Astrocyte (in vitro differentiated cells and primary cell): ENCODE data around the gene IRX5. TPM values are rescaled to one million over a fixed set of nuclear protein-coding genes. Genes with fewer than 3 reads are reported as not detected.

Experiments used
- DNase-seq: peaks from one replicate; pipeline ENCODE4 v3.0.0-alpha.2; 2010; ENCODE audit warnings: low read depth
- FAIRE-seq: peaks from 2 replicates; lab custom pipeline; 2011; peaks lifted over from hg19 to GRCh38; lab: Jason Lieb, UNC
- H2AFZ ChIP-seq: 2 replicates; pipeline ENCODE4 v1.6.0; 2012; ENCODE audit warnings: low read depth, low read length, inconsistent platforms
- H3K27ac ChIP-seq: 2 replicates; pipeline ENCODE4 v1.5.1; 2011; ENCODE audit warnings: low read depth, low read length, inconsistent platforms
- H3K27me3 ChIP-seq: 2 replicates; pipeline ENCODE4 v1.6.0; 2011; ENCODE audit warnings: low read length, inconsistent platforms; ENCODE audit not compliant: insufficient read depth
- H3K36me3 ChIP-seq: 2 replicates; pipeline ENCODE4 v1.5.1; 2011; ENCODE audit warnings: low read length, inconsistent platforms; ENCODE audit not compliant: insufficient read depth
- H3K4me1 ChIP-seq: 2 replicates; pipeline ENCODE4 v1.5.1; 2011; ENCODE audit warnings: low read length, inconsistent platforms; ENCODE audit not compliant: insufficient read depth
- H3K4me2 ChIP-seq: 2 replicates; pipeline ENCODE4 v1.6.0; 2012; ENCODE audit warnings: low read length, inconsistent platforms
- H3K4me3 ChIP-seq: 2 replicates; pipeline ENCODE4 v1.5.1; 2011; ENCODE audit warnings: low read depth, mild to moderate bottlenecking, low read length, inconsistent platforms; ENCODE audit not compliant: insufficient read depth
- H3K79me2 ChIP-seq: 2 replicates; pipeline ENCODE4 v1.6.0; 2012; ENCODE audit warnings: mild to moderate bottlenecking, low read length, inconsistent platforms; ENCODE audit not compliant: insufficient read depth
- H3K9ac ChIP-seq: 2 replicates; pipeline ENCODE4 v1.6.0; 2012; ENCODE audit warnings: mild to moderate bottlenecking, low read length, inconsistent platforms
- H3K9me3 ChIP-seq: 2 replicates; pipeline ENCODE4 v1.5.1; 2012; ENCODE audit warnings: low read depth, mild to moderate bottlenecking, low read length, inconsistent platforms; ENCODE audit not compliant: insufficient read depth
- H4K20me1 ChIP-seq: 2 replicates; pipeline ENCODE4 v1.6.0; 2012; ENCODE audit warnings: low read length, inconsistent platforms; ENCODE audit not compliant: insufficient read depth
- H3K27ac Mint-ChIP-seq: one replicate; pipeline ENCODE4 v1.8.0; 2021; ENCODE audit warnings: mild to moderate bottlenecking, mixed read lengths; ENCODE audit not compliant: unreplicated experiment
- H3K27me3 Mint-ChIP-seq: one replicate; pipeline ENCODE4 v1.8.0; 2021; ENCODE audit warnings: low read depth, mixed read lengths; ENCODE audit not compliant: unreplicated experiment
- H3K36me3 Mint-ChIP-seq: one replicate; pipeline ENCODE4 v1.8.0; 2021; ENCODE audit warnings: low read depth, mixed read lengths; ENCODE audit not compliant: unreplicated experiment
- H3K4me1 Mint-ChIP-seq: one replicate; pipeline ENCODE4 v1.8.0; 2021; ENCODE audit warnings: low read depth, mixed read lengths; ENCODE audit not compliant: unreplicated experiment
- H3K4me3 Mint-ChIP-seq: one replicate; pipeline ENCODE4 v1.8.0; 2021; ENCODE audit warnings: mild to moderate bottlenecking, moderate library complexity, mixed read lengths; ENCODE audit not compliant: unreplicated experiment
- H3K9me3 Mint-ChIP-seq: one replicate; pipeline ENCODE4 v1.8.0; 2021; ENCODE audit warnings: mild to moderate bottlenecking, mixed read lengths; ENCODE audit not compliant: unreplicated experiment
- CTCF ChIP-seq: IDR thresholded peaks from 2 replicates; pipeline ENCODE4 v1.5.1; 2011; ENCODE audit warnings: low read depth, mild to moderate bottlenecking, inconsistent platforms, low read length, moderate library complexity; ENCODE audit not compliant: insufficient read depth
- EZH2 ChIP-seq: IDR thresholded peaks from 2 replicates; pipeline ENCODE4 v1.6.1; 2012; ENCODE audit warnings: mild to moderate bottlenecking, low read length, inconsistent platforms; ENCODE audit not compliant: insufficient read depth
- total RNA-seq: library from RNA; stranded (reverse); gene quantifications from 2 replicates; pipeline ENCODE4 v1.2.1, GENCODE V29; 2021

The IRX5 gene
- total RNA-seq, 1 donor from 2014 or later = 0.57 TPM

GRCh38 chr16:54964239-54964638 is 33.6 kb downstream of the IRX5 start:
- H3K27me3 Mint-ChIP-seq = peaks cover 11% of the 10 kb centered on the region
- no peaks in the 10 kb centered on the region for H3K9me3 Mint-ChIP-seq
- H3K27ac ChIP-seq = no peak overlapping the region
- no peak for DNase-seq
- H3K27me3 ChIP-seq = no peaks in the 10 kb centered on the region
- no peaks in the 10 kb centered on the region for H4K20me1 ChIP-seq
- no peak for FAIRE-seq
- H3K9me3 ChIP-seq = no peaks in the 10 kb centered on the region
- no peaks in the 10 kb centered on the region for H3K36me3 Mint-ChIP-seq
- H3K4me3 ChIP-seq = no peak overlapping the region
- H3K4me1 ChIP-seq = no peaks in the 10 kb centered on the region
- H3K4me1 Mint-ChIP-seq = no peaks in the 10 kb centered on the region
- no peak overlapping the region for H3K9ac ChIP-seq
- H3K36me3 ChIP-seq = no peaks in the 10 kb centered on the region
- H2AFZ ChIP-seq = no peak overlapping the region
- H3K4me2 ChIP-seq = no peak overlapping the region
- H3K4me3 Mint-ChIP-seq = no peak overlapping the region
- TF ChIP-seq EZH2 (no peak), CTCF (no peak)
- H3K27ac Mint-ChIP-seq = no peak overlapping the region
- H3K79me2 ChIP-seq = no peaks in the 10 kb centered on the region

- H3K36me3 Mint-ChIP-seq = no peaks in the 10 kb centered on the region
- no peaks in the 10 kb centered on the region for H4K20me1 ChIP-seq
- no peaks in the 10 kb centered on the region for H3K27me3 ChIP-seq
- no peaks in the 10 kb centered on the region for H3K4me1 ChIP-seq
- TF ChIP-seq CTCF (no peak), EZH2 (no peak)
- no peak for DNase-seq
- no peaks in the 10 kb centered on the region for H3K9me3 ChIP-seq
- H3K4me3 Mint-ChIP-seq = no peak overlapping the region
- H2AFZ ChIP-seq = no peak overlapping the region
- H3K27ac Mint-ChIP-seq = no peak overlapping the region
- no peak for FAIRE-seq
- no peaks in the 10 kb centered on the region for H3K36me3 ChIP-seq
- H3K4me3 ChIP-seq = no peak overlapping the region
- peaks cover 11% of the 10 kb centered on the region for H3K27me3 Mint-ChIP-seq
- no peaks in the 10 kb centered on the region for H3K9me3 Mint-ChIP-seq
- H3K4me1 Mint-ChIP-seq = no peaks in the 10 kb centered on the region
- no peak overlapping the region for H3K9ac ChIP-seq
- no peak overlapping the region for H3K4me2 ChIP-seq
- H3K27ac ChIP-seq = no peak overlapping the region
- no peaks in the 10 kb centered on the region for H3K79me2 ChIP-seq
These were observed 34.8 kb downstream of the IRX5 start for GRCh38 chr16:54965464-54965863.

GRCh38 chr16:54968011-54968410 is 37.3 kb downstream of the IRX5 start:
- H3K27me3 ChIP-seq = no peaks in the 10 kb centered on the region
- no peaks in the 10 kb centered on the region for H3K9me3 Mint-ChIP-seq
- H3K9me3 ChIP-seq = no peaks in the 10 kb centered on the region
- no peak overlapping the region for H3K4me3 ChIP-seq
- H3K27ac ChIP-seq = no peak overlapping the region
- H3K4me3 Mint-ChIP-seq = no peak overlapping the region
- H3K4me1 Mint-ChIP-seq = no peaks in the 10 kb centered on the region
- TF ChIP-seq EZH2 = no peak
- TF ChIP-seq CTCF = no peak
- H3K4me2 ChIP-seq = no peak overlapping the region
- H3K4me1 ChIP-seq = no peaks in the 10 kb centered on the region
- no peaks in the 10 kb centered on the region for H4K20me1 ChIP-seq
- H3K79me2 ChIP-seq = no peaks in the 10 kb centered on the region
- H3K36me3 ChIP-seq = no peaks in the 10 kb centered on the region
- peaks cover 2% of the 10 kb centered on the region for H3K27me3 Mint-ChIP-seq
- no peak overlapping the region for H3K27ac Mint-ChIP-seq
- no peaks in the 10 kb centered on the region for H3K36me3 Mint-ChIP-seq
- FAIRE-seq = no peak
- no peak for DNase-seq
- H3K9ac ChIP-seq = no peak overlapping the region
- no peak overlapping the region for H2AFZ ChIP-seq
